Activated CD4-positive, alpha-beta memory T cell treated with anti-CD3 and anti-CD28 coated beads, Interleukin-2, amount 10 ng/mL, durations not matched to agents 7 days and 5 days (primary cell): ENCODE results near the gene ZFYVE9. TPM values are rescaled to one million over a fixed set of nuclear protein-coding genes. Genes with fewer than 3 reads are reported as not detected.
"Not testable (repeated sequence)": the region's sequence is repeated elsewhere in the genome, so short reads cannot be mapped to it uniquely, and the experiment has no call there.

Source experiments
- CTCF ChIA-PET: fragments of 350-600 bp; sonication (Branson Sonifier 250); formaldehyde crosslinking; loops from one replicate; lab custom pipeline; 2021; ENCODE audit warnings: antibody characterized with exemption, inconsistent platforms; lab: Charles Lee
- POLR2A ChIA-PET: fragments of 350-600 bp; sonication (Branson Sonifier 250); formaldehyde crosslinking; loops from one replicate; lab custom pipeline; 2021; ENCODE audit warnings: antibody characterized with exemption; lab: Charles Lee
- DNase-seq: peaks from one replicate; pipeline ENCODE4 v3.0.0-alpha.2; 2020
- H3K27ac Mint-ChIP-seq: one replicate; pipeline ENCODE4 v1.8.0; 2021; ENCODE audit warnings: mild to moderate bottlenecking, mixed read lengths
- H3K27me3 Mint-ChIP-seq: one replicate; pipeline ENCODE4 v1.8.0; 2021; ENCODE audit warnings: mixed read lengths
- H3K36me3 Mint-ChIP-seq: one replicate; pipeline ENCODE4 v1.8.0; 2021; ENCODE audit warnings: low read depth, mixed read lengths
- H3K4me1 Mint-ChIP-seq: one replicate; pipeline ENCODE4 v1.8.0; 2021; ENCODE audit warnings: mixed read lengths
- H3K4me3 Mint-ChIP-seq: one replicate; pipeline ENCODE4 v1.8.0; 2021; ENCODE audit warnings: mild to moderate bottlenecking, mixed read lengths
- H3K9me3 Mint-ChIP-seq: one replicate; pipeline ENCODE4 v1.8.0; 2021; ENCODE audit warnings: mixed read lengths
- total RNA-seq, 2 experiments: library from RNA; stranded (reverse); gene quantifications; one replicate each; pipeline ENCODE4 v1.2.3, GENCODE V29; 2021

Gene ZFYVE9
- total RNA-seq, 2 experiments from 2014 or later = 0.30 to 0.35 TPM

- Mint-ChIP-seq H3K27me3 (no peaks in the 10 kb centered on the region), H3K36me3 (no peaks in the 10 kb centered on the region), H3K4me3 (no peak overlapping the region), H3K27ac (no peak overlapping the region), H3K4me1 (no peaks in the 10 kb centered on the region), H3K9me3 (no peaks in the 10 kb centered on the region)
- DNase-seq = no peak
- ChIA-PET POLR2A (no interaction called here), CTCF (interaction anchor here (0.7 kb wide), 1 partner anchor 57 kb away, joined by 3 read pairs; no protein-coding TSS in a partner anchor)
Measured at GRCh38 chr1:52156460-52156859, 14.6 kb downstream of the ZFYVE9 start.

GRCh38 chr1:52157582-52157981, 15.7 kb downstream of the ZFYVE9 start:
- no peak overlapping the region for H3K27ac Mint-ChIP-seq
- ChIA-PET POLR2A (no interaction called here), CTCF (no interaction called here)
- DNase-seq = no peak
- H3K27me3 Mint-ChIP-seq = no peaks in the 10 kb centered on the region
- no peak overlapping the region for H3K4me3 Mint-ChIP-seq
- H3K9me3 Mint-ChIP-seq = no peaks in the 10 kb centered on the region
- H3K36me3 Mint-ChIP-seq = no peaks in the 10 kb centered on the region
- no peaks in the 10 kb centered on the region for H3K4me1 Mint-ChIP-seq

- ChIA-PET CTCF (no interaction called here), POLR2A (no interaction called here)
- Mint-ChIP-seq H3K4me1 (no peaks in the 10 kb centered on the region), H3K9me3 (no peaks in the 10 kb centered on the region), H3K36me3 (no peaks in the 10 kb centered on the region), H3K27me3 (no peaks in the 10 kb centered on the region), H3K27ac (no peak overlapping the region), H3K4me3 (no peak overlapping the region)
- DNase-seq = no peak
Measured at GRCh38 chr1:52158218-52158617, 16.3 kb downstream of the ZFYVE9 start.

- H3K9me3 Mint-ChIP-seq = no peaks in the 10 kb centered on the region
- ChIA-PET POLR2A (no interaction called here), CTCF (no interaction called here)
- no peaks in the 10 kb centered on the region for H3K4me1 Mint-ChIP-seq
- no peak overlapping the region for H3K4me3 Mint-ChIP-seq
- no peak overlapping the region for H3K27ac Mint-ChIP-seq
- DNase-seq = no peak
- no peaks in the 10 kb centered on the region for H3K36me3 Mint-ChIP-seq
- no peaks in the 10 kb centered on the region for H3K27me3 Mint-ChIP-seq
Measured at GRCh38 chr1:52159033-52159789, 17.3 kb downstream of the ZFYVE9 start.

- POLR2A ChIA-PET = no interaction called here
- Mint-ChIP-seq H3K27me3 (no peaks in the 10 kb centered on the region), H3K9me3 (no peaks in the 10 kb centered on the region), H3K4me3 (no peak overlapping the region), H3K27ac (no peak overlapping the region), H3K36me3 (no peaks in the 10 kb centered on the region), H3K4me1 (no peaks in the 10 kb centered on the region)
- no peak for DNase-seq
- CTCF ChIA-PET = no interaction called here
Measured at GRCh38 chr1:52162947-52163346, 21.1 kb downstream of the ZFYVE9 start.

GRCh38 chr1:52164604-52165003, 22.7 kb downstream of the ZFYVE9 start:
- POLR2A ChIA-PET = no interaction called here
- Mint-ChIP-seq H3K36me3 (no peaks in the 10 kb centered on the region), H3K4me3 (no peak overlapping the region), H3K9me3 (no peaks in the 10 kb centered on the region), H3K27me3 (no peaks in the 10 kb centered on the region), H3K4me1 (no peaks in the 10 kb centered on the region), H3K27ac (no peak overlapping the region)
- CTCF ChIA-PET = no interaction called here
- DNase-seq = no peak

- Mint-ChIP-seq H3K27me3 (peaks cover 2% of the 10 kb centered on the region), H3K9me3 (no peaks in the 10 kb centered on the region), H3K36me3 (no peaks in the 10 kb centered on the region), H3K27ac (no peak overlapping the region), H3K4me1 (no peaks in the 10 kb centered on the region), H3K4me3 (no peak overlapping the region)
- CTCF ChIA-PET = no interaction called here
- DNase-seq = no peak
- POLR2A ChIA-PET = no interaction called here
Measured at GRCh38 chr1:52166996-52167753, 25.3 kb downstream of the ZFYVE9 start.

- ChIA-PET POLR2A (no interaction called here), CTCF (no interaction called here)
- no peaks in the 10 kb centered on the region for H3K9me3 Mint-ChIP-seq
- H3K36me3 Mint-ChIP-seq = no peaks in the 10 kb centered on the region
- H3K27me3 Mint-ChIP-seq = peaks cover 2% of the 10 kb centered on the region
- no peaks in the 10 kb centered on the region for H3K4me1 Mint-ChIP-seq
- H3K27ac Mint-ChIP-seq = no peak overlapping the region
- no peak overlapping the region for H3K4me3 Mint-ChIP-seq
- DNase-seq = no peak
Measured at GRCh38 chr1:52168373-52169080, 26.6 kb downstream of the ZFYVE9 start.

- H3K9me3 Mint-ChIP-seq, H3K27me3 Mint-ChIP-seq, CTCF ChIA-PET, H3K27ac Mint-ChIP-seq, H3K4me3 Mint-ChIP-seq, H3K4me1 Mint-ChIP-seq, H3K36me3 Mint-ChIP-seq, POLR2A ChIA-PET, DNase-seq: not testable (repeated sequence)
Measured at GRCh38 chr1:52171149-52171548, 29.3 kb downstream of the ZFYVE9 start.

- Mint-ChIP-seq H3K9me3 (no peaks in the 10 kb centered on the region), H3K27me3 (peaks cover 1% of the 10 kb centered on the region), H3K27ac (no peak overlapping the region), H3K4me1 (no peaks in the 10 kb centered on the region), H3K4me3 (no peak overlapping the region), H3K36me3 (no peaks in the 10 kb centered on the region)
- no peak for DNase-seq
- ChIA-PET POLR2A (no interaction called here), CTCF (no interaction called here)
Measured at GRCh38 chr1:52179073-52179472, 37.2 kb downstream of the ZFYVE9 start.

GRCh38 chr1:52180176-52180575, 38.3 kb downstream of the ZFYVE9 start:
- peaks cover 1% of the 10 kb centered on the region for H3K27me3 Mint-ChIP-seq
- no peak for DNase-seq
- ChIA-PET POLR2A (no interaction called here), CTCF (no interaction called here)
- no peaks in the 10 kb centered on the region for H3K36me3 Mint-ChIP-seq
- no peak overlapping the region for H3K27ac Mint-ChIP-seq
- H3K9me3 Mint-ChIP-seq = no peaks in the 10 kb centered on the region
- no peak overlapping the region for H3K4me3 Mint-ChIP-seq
- no peaks in the 10 kb centered on the region for H3K4me1 Mint-ChIP-seq

- H3K36me3 Mint-ChIP-seq, DNase-seq, H3K4me1 Mint-ChIP-seq, POLR2A ChIA-PET, H3K27ac Mint-ChIP-seq, CTCF ChIA-PET, H3K9me3 Mint-ChIP-seq, H3K27me3 Mint-ChIP-seq, H3K4me3 Mint-ChIP-seq: not testable (repeated sequence)
Measured at GRCh38 chr1:52181759-52182158, 39.9 kb downstream of the ZFYVE9 start.

GRCh38 chr1:52182328-52182727, 40.4 kb downstream of the ZFYVE9 start:
- H3K4me3 Mint-ChIP-seq, H3K27me3 Mint-ChIP-seq, POLR2A ChIA-PET, H3K4me1 Mint-ChIP-seq, CTCF ChIA-PET, H3K27ac Mint-ChIP-seq, DNase-seq, H3K9me3 Mint-ChIP-seq, H3K36me3 Mint-ChIP-seq: not testable (repeated sequence)
